Activated T-cell treated with anti-CD3 and anti-CD28 coated beads for 4 hours (primary cell): ENCODE data around the gene DMRT2.

Source experiments
- DNase-seq: peaks from one replicate; pipeline ENCODE4 v3.0.0-alpha.2; 2020

The DMRT2 gene

DNA sequence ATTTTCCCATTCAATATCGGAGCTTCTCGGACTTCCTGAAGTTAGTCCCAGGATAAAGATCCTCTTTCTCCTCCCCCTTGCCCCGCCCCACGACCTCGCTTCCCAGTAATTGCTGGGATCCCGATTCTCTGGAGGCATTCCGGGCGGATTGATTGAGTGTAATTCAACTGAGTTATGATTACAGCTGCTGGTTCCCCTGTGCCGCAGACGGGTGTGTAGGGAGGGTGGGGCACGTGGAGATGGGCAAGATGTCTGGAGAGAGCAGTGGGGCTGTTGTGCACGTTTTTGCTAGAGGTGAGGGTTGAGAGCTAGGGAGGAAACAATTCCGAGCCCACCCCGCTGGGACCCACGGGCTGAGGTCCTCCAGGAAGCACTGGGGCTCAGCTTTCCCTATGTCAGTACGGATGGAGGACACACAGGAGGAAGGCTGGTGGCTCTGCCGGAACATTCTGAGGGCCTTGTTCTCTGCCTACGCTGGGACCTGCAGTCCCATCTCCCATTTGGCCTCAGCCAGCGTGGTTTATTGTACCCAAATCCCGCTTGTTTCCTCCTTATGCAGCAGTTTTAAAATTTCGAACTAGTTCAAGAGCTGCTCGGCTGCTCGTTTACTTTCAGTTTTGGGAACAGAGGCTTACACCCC lies 2.4 kb upstream of the DMRT2 start:
- DNase-seq: no peak

GRCh38 chr9:1048231-1048619 lies 1.9 kb upstream of the DMRT2 start:
- no peak for DNase-seq

DNA sequence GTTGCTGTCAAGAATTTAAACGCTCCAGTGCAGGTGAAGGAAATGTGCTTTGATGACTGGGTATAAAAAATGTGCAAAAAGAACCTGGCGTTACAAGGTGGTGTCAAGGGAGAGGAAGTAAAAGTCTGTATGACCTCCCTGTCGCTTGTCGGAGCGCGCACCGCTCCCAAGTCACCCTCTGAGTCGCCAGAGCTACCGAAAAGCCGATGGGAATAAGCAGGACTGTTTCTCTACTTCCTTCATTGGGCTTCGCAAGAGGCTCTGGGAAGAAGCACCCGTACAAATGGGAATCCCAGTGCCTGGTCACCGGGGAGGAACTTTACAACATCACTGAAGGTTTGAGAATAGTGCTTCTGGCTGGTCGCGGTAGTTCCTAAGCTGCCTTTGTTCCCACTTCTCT lies 1.3 kb upstream of the DMRT2 start:
- DNase-seq: no peak

- DNase-seq: no peak
Measured at GRCh38 chr9:1049641-1050040, 516 bp upstream of the DMRT2 start.

GRCh38 chr9:1051210-1051583 lies 1.0 kb downstream of the DMRT2 start:
- DNase-seq: no peak

DNA sequence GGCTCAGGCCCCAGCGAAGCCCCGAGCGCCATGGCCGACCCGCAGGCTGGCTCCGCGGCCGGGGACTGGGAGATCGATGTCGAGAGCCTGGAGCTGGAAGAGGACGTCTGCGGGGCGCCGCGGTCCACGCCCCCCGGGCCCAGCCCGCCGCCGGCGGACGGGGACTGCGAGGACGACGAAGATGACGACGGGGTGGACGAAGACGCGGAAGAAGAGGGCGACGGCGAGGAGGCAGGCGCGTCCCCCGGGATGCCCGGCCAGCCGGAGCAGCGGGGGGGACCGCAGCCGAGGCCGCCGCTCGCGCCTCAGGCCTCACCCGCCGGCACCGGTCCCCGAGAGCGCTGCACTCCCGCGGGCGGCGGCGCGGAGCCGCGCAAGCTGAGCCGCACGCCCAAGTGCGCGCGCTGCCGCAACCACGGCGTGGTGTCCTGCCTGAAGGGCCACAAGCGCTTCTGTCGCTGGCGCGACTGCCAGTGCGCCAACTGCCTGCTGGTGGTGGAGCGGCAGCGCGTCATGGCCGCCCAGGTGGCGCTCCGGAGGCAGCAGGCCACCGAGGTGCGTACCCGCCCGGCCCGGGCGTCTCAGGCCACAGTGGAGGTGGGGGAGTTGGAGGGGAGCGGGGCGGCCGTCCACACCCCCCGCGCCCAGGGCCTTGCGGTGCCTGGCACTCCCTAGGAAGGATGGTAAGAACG lies 1.6 kb downstream of the DMRT2 start:
- no peak for DNase-seq

DNA sequence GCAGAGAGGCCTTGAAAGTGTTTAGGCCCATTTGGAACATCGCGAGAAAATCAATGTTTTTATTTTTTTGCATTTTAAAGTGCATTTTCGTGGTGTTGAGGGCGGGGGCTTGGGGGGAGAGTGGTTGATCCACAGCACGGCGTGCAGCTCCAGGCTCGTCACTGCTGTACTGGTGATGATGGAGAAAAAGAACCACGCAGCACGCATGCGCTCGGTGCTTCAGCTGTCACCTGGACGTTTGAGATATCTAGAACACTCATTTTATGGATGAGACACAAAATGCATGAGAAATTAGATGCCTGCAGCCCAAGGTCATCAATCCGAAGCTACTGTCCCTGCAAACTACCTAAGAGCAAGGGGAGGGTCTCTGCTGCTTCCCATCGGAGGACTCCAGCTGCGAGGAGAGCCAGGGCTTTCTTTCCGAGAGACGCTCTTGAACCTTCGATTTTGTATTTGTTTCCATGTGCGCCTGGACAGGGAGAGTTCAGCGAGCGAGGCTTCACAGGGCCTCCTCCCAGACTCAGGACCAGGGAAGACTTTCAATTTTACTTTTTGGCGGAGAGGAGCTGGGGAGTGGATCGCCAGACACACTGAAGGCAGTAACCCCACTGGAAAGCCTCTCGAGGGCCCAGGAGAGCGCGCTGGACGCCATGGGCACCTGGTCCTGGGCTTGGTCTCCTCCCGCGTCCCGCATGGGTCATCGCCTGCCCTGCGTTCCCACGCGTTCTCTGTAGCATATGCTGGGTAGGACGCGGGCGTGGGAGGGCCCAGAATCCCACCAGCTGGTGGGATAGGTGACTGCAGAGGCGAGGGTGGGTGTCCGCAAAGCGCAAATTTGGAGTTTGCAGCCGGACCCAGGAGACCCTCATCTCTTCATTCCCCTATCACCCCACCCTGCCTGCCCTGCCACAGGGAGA lies 2.5 kb downstream of the DMRT2 start:
- DNase-seq: no peak

- no peak for DNase-seq
Measured at GRCh38 chr9:1053282-1053621, 3.1 kb downstream of the DMRT2 start.

- no peak for DNase-seq
Measured at GRCh38 chr9:1053986-1054425, 3.8 kb downstream of the DMRT2 start.

DNA sequence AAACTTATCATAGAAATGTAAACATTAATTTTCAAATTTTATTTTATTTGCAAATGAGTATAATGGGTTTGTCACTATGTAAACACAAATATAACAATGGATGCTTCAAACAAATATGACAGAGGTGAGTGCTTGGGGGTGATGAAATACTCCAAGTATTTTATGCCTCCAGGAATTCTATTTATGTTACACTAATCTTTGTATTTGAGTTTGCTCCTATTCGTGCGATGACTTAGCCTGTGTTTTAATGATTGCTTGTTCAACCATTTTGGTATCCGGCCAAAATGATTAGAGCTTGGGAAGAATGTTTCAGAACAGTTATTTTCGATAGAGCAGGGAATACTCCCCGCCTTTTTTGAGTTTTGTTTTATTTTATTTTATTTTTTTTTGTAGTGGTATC lies 5.0 kb downstream of the DMRT2 start:
- no peak for DNase-seq

DNA sequence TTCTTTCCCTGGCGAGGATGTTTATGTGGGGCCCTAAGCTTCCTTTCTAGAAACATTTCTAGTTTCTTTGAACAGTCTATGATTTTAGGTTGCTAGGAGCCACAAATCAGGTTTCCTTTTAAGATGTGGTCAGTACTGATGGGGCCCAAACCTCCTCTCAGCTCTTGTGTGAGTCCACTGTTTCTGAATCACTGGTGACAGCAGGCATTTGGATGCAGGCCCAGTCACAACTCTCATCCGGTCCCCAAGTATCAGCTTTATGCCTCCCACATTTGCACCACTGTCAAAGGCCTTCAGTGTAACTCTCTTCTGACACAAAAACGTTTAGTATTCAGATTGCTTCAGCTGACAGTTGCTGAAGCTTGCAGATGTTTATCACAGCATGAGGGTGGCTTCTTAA lies 7.8 kb downstream of the DMRT2 start:
- no peak for DNase-seq

- no peak for DNase-seq
Measured at GRCh38 chr9:1058826-1059487, 8.8 kb downstream of the DMRT2 start.

GRCh38 chr9:1065130-1065529 lies 15.0 kb downstream of the DMRT2 start:
- no peak for DNase-seq

- DNase-seq: no peak
Measured at GRCh38 chr9:1070692-1071091, 20.5 kb downstream of the DMRT2 start.

GRCh38 chr9:1071730-1072129 lies 21.6 kb downstream of the DMRT2 start:
- DNase-seq: no peak

GRCh38 chr9:1073497-1073896 lies 23.3 kb downstream of the DMRT2 start:
- DNase-seq: no peak

DNA sequence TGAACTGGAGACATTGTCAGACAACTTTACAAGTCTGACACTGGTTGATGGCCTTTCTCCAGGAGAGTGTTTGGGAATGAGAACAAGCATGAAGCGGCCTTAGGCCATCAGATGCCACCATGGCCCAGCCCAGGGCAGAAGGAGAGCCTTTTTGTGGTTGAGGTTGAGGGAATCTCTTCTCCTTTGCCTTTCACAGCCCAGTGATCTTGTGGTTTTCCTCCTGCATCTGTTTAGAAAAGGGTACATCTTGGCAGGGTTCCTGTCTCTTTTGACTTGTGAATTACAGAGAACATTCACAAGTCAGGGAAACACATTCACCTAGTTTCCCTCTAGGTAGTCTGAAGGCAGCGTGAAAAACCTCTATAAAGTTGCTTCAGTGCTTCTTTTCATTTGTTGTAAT lies 27.5 kb downstream of the DMRT2 start:
- no peak for DNase-seq

DNA sequence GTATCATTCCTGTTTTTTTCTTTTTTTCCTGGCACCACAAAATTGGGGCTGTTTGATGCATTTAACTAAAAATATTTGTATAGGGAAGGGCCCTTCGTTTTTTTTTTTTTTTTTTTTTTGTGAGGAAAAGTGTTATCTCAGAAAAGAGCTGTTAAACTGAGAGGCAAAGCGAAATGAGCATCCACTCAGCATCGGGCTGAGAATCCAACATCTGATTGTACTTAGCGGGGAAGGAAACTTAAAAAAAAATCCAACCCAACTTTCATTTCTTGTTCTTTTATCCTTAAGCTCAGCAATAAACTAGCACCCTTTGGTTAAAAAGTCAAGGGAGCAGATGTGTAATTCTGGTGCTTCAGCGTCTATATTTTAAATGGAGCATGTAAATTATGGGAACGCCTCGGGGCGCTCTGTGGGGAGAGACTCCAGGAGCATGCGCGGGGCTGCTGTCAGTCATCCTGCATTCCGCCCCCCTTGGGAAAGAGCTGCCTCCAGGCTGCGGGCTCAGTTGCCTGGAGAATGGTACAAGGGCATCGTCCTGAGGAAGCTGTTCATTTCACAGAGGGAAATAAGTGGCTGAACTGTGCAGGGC lies 33.3 kb downstream of the DMRT2 start:
- DNase-seq: no peak

DNA sequence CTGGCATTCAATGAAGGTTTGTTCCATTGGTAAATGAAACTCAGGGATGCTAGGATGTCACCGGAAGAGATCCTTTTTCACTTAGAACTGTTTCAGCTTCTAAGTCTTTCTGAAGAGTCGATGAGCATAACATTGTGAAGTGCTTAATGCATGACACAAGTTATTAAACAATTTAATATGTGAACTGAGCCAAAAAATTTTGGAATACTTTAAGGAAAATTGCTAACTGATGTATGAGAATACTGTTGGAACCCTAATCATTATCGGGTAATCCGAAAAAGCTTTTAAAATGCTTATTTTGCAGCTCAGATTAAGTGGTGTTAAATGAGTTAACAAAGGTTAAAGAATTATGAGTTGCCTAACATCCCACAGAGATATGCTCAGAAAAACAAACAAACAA lies 34.9 kb downstream of the DMRT2 start:
- no peak for DNase-seq

DNA sequence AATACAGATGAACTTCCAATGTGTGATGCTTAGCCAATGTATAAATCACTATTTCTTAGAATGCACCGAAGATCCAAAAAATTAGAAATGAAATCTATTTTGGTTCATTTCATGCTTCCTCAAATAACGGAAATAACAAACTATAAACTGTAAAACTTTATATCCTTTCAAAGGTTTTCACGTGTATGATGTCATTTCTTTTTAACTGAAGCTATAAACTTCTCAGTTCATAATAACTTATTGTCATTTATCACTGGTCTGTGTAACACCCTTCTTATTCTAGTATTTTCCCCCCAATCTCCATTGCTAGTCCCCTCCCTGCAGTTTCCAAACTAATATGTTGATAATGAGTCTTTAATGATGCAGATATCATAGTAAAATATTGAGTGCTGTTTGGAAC lies 36.4 kb downstream of the DMRT2 start:
- no peak for DNase-seq

- DNase-seq: no peak
Measured at GRCh38 chr9:1087120-1087881, 37.1 kb downstream of the DMRT2 start.

GRCh38 chr9:1094749-1095148 lies 44.6 kb downstream of the DMRT2 start:
- no peak for DNase-seq
